HG03097 (cell line): ENCODE data around the gene CDYL.

Experiments
- ATAC-seq: cut with Tn5 transposase; IDR thresholded peaks from one replicate; pipeline ENCODE4 v1.9.1; 2021; ENCODE audit not compliant: unreplicated experiment, low FRiP score

CDYL gene

DNA sequence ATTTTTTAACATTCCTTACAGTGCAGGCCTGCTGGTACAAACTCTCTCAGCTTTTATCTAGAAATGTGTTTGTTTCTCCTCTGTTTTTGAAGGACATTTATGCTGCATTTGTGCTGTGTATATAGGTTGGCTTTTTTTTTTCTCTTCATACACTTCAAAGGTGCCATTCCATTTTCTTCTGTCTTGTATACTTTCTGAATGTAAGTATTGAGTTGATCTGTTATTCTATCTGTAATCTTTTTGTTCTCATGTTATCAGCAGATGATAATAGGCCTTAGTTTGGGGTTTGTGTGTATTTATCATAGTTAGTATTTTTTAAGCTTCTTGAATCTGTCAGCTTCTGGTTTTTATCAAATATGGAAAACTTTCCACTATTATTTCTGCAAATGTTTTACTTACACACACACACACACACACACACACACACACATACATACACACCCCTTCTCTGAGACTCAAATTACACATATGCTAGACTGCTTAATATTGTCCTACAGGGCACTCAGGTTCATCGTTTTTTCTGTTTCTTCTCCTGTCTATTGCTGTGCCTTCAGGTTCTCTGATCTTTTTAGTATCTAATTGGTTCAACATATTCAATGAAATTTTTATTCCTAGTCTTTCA, 153.0 kb downstream of the CDYL start:
- no peak for ATAC-seq

DNA sequence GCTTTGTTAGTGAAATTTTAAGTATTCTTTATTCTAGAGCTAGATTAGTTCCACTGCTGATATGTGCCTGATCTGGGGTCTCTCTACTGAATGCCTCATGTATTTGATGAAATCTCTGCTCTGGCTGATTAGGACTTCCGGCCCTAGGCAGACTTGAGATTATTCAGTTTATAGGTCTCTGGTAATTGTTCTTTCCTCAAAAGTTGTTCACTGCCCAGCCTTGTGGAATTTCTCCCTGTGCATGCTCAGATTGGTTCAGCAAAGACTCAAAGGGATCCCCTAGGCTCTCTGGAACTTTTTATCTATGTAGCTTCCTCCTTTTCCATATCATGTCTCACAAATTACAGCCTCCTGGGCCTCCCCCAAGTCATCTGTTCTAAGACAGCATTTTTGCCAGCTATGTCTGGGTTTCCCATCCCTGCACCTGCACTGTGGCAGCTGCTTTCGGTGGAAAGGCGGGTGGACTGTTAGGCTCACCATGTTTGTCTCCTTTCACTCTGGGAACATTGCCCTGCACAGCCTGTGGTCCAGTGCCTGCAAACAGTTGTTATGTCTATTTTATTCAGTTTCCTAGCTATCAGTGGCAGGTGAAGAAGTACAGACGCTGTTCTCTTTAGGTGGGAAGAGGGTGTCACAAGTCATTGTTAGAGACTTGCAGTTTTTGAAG, 154.0 kb downstream of the CDYL start:
- no peak for ATAC-seq

DNA sequence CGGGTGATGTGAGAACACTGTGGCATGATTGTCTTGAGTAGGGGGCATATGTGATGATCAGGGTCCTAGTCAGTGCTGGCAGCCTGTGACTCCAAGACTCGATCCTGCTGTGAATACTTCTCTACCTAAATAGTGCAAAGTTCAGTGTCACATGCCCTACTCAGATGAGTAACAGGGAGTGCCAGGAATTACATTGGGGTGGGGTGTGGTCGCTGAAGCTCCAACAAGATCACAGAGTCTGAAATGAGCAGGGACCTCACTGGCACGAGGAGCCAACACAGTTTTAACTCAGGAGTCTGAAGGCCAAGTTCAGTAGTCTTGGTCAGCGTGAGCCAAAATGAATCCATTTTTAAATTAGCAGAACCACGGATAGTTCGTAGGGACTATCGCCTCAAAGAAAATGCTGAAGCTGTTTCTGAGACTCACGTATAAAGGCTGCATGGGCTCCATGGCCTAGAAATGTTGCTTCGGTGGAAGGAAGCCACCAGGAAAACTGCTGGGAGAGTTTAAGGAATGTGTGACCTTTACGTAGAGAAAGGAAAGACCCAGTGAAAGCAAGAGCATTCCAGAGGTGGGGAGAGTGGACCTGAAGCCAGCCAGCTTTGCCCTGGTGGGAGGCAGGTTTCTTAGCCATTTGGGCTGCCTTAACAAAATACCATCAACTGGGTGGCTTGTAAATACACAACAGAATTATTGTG, 155.5 kb downstream of the CDYL start:
- no peak for ATAC-seq

DNA sequence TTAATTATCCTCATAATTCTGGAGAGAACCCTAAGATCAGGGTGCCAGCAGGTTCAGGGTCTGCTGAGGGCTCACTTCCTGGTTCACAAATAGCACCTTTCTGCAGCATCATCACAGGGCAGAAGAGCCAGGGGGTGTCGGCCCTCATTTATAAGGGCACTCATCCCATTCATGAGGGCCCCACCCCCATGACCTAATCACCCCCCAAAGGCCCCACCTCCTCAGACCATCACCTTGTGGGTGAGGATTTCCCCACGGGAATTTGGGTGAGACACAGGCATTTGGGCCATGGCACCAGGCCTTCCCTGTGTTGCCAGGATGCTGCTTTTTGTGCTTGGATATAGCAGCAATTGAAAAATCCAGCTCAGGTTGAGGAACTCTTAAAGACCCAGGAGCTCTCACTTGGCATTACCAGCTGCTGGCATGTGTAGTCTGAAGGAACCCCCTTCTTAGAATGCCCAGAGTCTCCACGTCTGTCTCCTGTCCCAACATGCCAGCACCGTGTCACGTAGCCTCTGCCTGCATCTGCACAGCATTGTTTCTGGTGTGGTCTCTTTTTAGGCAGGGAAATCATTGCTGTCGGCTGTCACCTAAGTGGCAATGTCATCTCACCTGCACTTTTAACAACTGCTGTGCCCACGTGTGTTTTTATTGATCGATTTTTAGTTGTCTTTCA, 156.2 kb downstream of the CDYL start:
- ATAC-seq: no peak

DNA sequence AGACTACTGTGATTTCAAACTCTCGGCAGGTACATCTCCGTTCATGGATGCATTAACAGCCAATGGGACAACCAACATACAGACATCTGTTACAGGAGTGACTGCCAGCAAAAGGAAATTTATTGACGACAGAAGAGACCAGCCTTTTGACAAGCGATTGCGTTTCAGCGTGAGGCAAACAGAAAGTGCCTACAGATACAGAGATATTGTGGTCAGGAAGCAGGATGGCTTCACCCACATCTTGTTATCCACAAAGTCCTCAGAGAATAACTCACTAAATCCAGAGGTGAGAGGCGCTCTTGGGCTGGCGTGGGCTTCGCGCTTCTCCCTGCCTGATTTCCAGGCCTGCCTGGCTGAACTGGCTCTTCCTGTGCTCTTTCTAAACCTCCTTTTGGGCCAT, 159.3 kb downstream of the CDYL start:
- ATAC-seq: no peak

DNA sequence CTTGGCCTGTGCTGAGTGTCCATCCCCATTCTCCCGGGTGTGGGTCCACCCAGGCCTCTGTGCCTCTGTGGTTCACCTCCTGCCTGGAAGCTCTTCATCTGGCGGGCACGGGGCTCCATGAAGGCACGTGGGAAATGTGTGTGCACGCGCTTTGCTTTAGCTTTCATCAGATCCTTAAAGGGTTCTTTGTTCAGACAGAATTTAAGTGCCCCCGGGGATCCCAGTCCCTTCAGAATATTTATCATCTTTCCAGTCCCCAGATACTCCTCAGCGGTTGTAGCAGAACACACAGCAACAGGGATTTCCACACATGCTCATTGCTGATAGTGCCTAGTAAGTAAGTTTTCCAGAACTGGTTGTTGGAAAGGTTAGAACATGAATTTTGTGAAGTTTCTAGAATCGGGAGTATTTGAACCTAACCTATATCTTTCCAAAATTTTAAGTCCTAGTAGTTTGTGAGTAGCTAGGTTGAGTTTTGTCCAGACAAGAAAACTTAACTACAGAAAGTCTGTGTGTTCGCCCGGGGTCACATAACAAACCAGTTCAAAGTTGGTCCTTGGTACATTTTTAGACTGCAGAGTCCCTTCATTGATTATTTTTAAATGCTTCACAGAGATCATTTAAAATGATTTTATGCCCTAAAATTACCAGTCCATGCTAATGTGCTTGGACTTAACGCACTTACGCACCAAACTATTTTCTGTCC, 159.9 kb downstream of the CDYL start:
- no peak for ATAC-seq

DNA sequence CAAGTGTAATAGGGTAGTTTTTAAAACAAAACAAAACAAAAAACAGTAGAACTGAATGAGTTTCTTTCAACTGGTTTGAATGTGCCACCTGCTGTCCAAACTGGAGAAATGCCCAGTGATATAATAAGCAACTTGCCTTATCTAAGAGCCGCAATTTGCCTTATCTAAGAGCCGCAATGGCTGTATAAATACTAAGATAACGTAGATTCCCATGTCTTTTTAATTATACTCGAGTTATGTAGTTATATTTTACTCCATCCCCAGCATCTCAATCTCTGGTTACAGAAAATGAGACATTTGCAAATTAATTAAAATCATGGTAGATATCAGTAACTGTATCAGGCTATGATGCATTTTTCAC, 160.5 kb downstream of the CDYL start:
- ATAC-seq: no peak

DNA sequence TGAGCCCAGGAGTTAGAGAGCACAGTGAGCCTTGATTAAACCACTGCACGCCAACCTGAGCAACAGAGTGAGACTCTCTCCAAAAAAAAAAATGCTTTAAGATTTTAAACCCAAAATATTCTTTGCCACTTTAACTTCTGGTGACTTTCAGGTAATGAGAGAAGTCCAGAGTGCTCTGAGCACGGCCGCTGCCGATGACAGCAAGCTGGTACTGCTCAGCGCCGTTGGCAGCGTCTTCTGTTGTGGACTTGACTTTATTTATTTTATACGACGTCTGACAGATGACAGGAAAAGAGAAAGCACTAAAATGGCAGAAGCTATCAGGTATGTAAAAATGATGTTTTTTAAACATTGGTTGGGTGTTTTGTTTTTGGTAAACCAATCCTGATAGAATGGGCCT, 161.2 kb downstream of the CDYL start:
- no peak for ATAC-seq

DNA sequence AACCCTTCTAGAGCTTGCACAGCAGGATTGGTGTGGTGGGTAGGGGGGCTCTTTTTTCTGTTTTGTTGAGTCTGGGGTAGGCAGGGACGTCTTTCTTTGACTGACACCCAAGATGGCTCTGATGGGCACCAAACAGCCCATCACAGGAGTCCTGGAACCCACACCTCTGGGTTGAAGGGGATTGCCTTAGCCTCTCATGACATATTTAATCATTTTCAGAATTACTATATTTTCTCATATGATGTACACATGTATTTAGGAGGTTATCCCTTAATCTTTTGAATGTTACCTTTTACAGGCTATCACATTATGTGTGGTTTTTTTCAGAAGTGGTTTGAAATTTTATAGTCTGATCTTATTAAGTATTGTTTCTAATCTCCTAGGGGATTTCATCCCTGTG, 163.0 kb downstream of the CDYL start:
- no peak for ATAC-seq

DNA sequence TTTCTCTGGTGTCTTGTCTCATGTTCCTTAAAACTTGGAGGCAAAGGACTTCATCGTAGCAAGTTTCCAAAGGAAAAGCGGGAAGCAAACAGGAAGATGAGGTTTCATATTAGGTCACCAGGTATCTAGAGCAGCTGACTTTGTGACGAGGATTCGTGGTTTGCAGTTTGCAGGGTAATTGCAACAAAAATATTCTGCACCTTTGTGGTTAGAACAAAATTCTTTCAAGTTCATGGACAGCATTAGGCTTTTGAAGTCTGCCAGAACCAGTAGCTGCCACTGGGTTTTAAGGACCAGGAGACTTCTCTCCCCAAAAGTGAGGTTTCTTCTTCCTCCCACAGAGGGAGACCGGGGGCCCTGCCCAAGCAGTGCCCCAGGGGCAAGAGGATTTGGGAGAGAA, 164.2 kb downstream of the CDYL start:
- no peak for ATAC-seq

DNA sequence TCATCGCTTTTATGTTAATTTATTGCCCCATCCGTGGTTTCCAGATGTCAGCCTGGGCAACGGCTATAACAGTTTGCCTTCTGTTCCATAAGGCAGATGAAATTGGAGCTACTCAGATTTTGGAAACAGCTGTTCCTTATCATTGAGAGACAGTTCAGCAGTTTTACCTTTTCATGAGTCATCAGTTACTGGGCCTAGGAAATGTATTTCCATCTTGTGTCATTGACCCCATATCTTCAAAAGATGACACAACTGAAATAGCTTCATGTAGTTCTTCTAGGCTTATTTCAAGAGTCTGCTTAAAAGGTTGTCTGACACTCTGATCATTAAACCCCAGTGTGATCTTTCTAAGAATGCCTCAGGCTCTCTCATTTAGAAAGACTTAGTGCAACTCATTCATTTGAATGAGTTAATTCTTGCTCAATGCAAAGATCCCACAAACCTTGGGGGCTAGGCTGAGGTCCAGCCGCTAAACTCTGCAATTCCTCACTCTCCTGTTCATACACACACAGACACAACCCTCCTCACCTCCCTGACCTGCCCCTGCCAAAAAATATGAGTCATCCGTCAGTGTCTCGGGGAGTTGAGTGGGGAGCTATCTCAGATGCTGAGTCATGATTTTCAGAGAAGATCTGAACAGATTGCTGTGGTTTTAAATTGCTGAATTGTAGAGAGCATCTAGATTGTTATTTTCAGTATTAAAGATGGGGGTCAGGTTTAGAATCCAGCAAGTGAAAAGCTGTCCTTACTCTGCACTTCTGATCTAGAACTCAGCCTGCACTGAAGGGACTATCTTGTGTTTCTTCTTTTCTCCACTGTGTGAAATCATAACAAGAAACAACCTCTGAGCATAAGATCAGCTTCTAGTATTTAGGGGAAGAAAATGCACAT, 165.8 kb downstream of the CDYL start:
- peak; percentile 53 for ATAC-seq

DNA sequence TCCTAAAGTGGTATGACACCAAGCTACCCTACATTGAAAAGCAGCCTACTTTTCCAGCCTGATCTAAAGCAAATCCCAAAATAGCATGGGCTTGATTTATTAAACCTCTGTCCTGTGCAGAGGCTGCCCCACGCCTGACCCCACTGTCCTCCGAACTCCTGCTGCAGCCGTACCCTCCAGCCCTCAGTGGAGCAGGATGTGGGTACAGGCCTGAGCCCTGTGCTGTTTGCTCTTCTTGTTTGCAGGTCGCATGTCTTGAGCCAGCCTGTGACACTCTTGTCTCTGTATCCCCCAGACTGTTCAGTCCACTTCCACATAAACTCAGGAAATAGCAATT, 166.4 kb downstream of the CDYL start:
- no peak for ATAC-seq

DNA sequence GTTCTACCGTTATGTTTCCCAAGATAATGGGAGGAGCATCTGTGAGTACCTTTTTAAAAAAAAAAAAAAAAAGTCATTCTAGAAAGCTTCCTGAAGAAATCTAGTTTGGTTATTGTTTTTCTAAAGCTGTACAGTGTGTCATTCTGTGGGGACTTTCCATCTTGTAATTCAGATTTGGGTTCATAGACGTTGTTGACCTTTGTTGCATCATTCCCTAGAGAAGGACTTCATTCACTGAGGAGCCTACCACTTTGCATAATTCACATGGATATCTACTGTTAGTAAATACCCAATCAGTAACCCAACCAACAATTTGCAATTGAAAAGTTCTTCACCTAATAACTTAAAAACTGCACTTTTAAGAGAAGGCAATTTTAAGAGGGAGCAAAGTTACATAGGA, 167.5 kb downstream of the CDYL start:
- no peak for ATAC-seq

DNA sequence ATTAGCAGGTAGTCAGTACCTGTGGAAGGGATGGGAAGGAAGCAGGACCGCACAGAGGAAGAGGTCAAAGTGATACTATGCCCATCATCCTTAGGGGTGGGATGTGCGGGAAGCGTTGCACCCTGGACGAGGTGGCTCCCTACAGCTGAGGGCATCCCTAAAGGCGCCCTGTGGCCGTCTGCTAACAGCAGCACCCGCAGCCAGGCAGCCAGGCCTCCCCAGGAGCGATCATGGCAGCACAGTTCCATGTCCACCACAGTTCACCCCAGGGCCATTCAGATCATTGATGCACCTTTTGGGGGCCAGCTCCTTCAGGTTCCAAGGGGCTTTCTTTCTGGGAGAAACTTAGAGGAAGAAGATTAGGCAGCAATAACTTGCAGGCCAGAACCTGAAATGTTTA, 168.1 kb downstream of the CDYL start:
- no peak for ATAC-seq

DNA sequence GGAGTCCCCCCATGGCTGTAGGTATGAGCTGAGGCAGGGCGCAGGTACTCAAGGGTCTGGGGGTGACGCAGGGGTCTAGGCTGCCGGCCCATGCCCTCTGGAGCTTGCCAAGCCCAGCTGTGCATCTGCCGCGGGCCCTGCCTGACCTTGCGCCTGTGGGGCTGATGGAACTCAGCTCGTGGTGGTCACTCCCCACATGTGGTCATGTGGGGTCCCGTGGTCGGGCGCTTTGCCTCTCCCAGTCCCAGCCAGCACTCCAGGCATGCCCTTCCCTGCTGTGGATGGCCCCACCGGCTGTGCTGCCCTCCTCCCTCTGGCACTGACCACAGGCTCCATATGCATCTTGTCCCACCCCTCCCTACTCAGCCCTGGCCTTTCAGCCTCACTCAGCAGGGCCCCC, 170.3 kb downstream of the CDYL start:
- no peak for ATAC-seq

DNA sequence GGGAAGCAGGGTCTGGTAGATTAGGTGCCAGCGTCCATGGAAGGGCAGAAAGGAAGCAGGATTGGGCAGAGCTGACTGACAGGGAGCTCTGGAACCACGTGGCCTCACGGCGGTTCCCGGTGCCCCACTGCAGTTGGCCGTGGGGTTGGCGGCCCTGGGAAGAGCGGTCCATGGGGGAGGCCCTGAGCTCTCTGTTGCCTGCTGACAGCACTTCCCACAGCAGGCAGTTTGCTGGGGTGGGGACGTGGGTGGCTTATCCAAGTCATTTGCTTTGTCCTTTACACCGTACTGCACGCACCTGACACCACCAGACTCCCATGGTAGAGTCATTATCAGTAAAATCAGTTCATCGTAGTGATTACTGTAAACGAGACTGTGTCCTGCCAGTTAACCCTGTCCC, 171.5 kb downstream of the CDYL start:
- no peak for ATAC-seq

DNA sequence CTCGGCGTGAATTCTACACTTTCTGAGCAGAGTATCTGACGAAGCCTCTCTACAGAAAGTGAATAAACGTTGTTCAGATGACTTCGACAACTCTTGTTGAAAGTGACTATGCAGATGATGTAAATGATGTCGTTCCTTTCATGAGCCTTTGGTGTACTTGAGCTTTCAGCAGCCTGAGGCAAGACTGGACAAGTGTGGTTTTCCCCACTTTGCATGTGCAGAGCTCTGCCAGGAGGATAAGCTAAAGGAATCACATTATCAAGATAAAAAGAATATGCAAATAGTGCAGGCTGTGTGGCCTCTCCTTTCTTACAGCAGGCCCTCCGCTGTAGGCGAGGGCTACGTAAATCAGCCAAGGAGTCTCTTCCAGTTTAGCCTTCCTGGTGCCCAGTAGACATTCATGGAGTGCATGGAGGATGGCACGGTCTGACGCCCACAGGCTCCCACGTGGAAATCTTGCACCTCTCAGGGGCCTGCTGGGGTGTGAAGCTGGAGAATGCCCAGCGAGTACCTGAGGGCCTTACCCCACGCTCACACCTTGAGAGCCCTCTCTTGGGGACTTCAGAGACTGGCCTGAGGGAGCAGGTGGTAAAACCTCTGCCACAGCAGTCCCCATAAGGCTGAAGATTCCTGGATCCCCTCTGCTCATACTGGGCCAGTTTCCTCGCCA, 172.7 kb downstream of the CDYL start:
- ATAC-seq: no peak

DNA sequence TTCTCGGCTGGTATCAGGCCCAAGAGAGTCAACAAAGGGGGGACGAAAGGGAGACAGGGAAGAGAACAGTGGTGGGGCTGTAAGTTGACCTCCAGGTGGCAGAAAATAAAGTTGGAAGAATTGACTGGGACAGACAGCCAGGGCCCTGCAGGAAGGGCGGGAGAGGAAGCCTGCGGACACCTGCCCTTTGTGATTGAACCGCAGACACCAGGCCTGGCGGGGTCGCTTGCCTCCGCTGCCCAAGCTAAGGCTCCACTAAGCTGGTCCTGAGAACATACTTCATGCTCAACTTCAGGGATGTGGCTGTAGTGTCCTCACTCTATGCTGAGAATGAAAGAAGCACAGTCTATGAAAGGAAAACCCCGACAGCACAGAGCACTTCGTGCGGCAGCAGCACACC, 173.9 kb downstream of the CDYL start:
- no peak for ATAC-seq

DNA sequence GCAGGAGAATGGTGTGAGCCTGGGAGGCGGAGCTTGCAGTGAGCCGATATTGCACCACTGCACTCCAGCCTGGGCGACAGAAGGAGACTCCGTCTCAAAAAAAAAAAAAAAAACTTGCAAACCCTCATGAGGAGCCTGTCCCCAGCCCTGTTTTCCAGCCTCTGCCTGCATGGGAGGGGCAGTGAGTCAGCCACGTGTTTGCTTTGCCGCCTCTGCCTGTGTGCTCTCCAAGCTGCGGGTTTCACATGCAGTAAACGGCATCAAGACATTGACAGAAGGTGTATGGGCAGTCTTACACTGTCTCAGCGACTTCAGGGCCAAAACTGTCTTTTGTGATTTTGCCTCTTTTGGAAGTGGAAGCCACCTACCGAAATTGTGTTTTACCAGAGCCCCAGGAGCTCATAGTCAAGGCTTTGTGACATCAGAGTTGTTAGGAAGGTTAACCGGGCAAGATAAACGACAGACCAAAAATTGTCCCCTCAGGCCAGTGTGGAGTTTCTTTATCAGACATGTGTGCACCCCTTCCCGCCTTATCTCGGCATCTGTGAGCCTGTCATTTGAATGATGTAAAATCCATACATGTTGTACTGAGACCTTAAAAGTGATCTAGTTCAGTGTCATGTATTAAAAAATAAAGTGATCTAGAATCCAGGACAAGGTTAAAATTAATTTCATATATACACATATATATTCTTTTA, 174.8 kb downstream of the CDYL start:
- ATAC-seq: no peak
